ENCODE results near the gene CAPN9.

DNA sequence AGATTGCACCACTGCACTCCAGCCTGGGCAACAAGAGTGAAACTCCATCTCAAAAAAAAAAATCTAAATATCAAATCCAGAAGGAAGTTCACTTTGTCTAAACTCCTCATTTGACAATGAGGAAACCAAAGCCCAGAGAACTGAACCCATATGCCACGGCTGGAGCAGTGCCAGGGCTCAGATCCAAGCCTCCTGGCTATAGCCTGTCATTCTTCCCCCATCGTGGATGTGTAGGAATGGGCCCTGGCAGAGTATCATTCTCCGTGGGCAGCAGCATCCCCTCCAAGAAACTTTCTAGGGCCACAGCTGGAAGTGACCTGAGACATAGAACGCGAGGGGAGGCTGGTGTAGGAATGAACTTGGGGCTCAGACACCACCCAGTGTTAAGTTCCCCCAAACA, 47.2 kb downstream of the CAPN9 start:
- TF ChIP-seq POLR2A (IDR thresholded peaks at IDR 0.05): no peak
- TF ChIP-seq, protein P1, sequence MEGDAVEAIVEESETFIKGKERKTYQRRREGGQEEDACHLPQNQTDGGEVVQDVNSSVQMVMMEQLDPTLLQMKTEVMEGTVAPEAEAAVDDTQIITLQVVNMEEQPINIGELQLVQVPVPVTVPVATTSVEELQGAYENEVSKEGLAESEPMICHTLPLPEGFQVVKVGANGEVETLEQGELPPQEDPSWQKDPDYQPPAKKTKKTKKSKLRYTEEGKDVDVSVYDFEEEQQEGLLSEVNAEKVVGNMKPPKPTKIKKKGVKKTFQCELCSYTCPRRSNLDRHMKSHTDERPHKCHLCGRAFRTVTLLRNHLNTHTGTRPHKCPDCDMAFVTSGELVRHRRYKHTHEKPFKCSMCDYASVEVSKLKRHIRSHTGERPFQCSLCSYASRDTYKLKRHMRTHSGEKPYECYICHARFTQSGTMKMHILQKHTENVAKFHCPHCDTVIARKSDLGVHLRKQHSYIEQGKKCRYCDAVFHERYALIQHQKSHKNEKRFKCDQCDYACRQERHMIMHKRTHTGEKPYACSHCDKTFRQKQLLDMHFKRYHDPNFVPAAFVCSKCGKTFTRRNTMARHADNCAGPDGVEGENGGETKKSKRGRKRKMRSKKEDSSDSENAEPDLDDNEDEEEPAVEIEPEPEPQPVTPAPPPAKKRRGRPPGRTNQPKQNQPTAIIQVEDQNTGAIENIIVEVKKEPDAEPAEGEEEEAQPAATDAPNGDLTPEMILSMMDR (IDR thresholded peaks at IDR 0.05): no peak
